HG03354 (cell line): ENCODE measurements around the gene ANKLE1.
A peak's percentile ranks its signal among the peaks of the same experiment; 100 is the strongest.
"Not testable (repeated sequence)": the region's sequence is repeated elsewhere in the genome, so short reads cannot be mapped to it uniquely, and the experiment has no call there.

Source experiments
- ATAC-seq: cut with Tn5 transposase; IDR thresholded peaks from one replicate; pipeline ENCODE4 v1.9.1; 2021; ENCODE audit warnings: mild to moderate bottlenecking; ENCODE audit not compliant: unreplicated experiment, poor library complexity, severe bottlenecking

Gene ANKLE1

DNA sequence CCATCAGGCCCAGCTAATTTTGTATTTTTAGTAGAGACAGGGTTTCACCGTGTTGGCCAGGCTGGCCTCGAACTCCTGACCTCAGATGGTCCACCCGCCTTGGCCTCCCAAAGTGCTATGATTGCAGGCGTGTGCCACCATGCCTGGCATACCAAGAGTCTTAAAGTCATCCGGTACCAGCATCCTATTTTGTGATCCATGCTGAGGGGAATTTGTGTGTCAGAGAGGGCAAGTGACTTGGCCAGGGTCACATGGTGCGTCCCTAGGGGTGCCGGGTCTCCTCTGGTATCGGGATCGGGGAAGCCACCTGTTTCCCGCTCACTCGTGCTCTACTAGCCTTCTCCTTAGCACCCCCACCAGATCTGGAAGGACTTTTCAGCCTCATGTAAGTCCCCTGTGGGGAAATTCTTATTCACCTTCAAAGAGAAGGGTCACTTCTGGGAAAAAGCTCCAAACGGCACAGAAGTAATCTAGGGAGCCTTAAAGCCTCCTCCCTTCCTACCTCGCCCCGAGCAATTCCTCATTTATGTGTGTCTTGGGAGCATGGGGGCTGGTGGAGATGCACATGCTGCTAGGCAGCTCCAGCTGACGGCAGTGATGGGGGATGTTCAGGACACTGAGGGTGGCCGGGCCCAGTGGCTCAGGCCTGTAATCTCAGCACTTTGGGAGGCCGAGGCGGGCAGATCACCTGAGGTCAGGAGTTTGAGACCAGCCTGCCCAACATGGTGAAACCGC is 6.1 kb upstream of the ANKLE1 start:
- ATAC-seq, result no peak

DNA sequence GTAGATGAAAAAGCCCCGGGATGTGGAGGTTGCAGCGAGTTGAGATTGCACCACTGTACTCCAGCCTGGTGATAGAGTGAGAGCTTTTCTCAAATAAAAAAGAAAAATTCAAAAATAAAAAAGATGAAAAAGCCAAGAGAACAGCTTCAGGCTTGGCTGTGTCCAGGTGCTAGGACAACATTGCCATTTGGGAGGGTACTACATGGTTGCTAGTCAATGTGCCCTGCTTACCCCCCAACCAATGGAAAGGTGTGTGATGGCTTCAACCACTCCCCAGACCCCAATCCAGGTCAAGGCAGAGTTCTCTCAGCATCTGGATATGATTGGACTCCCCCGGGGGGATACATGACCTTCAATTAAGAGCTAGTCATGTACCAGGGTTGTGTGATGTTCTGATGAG is 2.3 kb upstream of the ANKLE1 start:
- ATAC-seq, result no peak

DNA sequence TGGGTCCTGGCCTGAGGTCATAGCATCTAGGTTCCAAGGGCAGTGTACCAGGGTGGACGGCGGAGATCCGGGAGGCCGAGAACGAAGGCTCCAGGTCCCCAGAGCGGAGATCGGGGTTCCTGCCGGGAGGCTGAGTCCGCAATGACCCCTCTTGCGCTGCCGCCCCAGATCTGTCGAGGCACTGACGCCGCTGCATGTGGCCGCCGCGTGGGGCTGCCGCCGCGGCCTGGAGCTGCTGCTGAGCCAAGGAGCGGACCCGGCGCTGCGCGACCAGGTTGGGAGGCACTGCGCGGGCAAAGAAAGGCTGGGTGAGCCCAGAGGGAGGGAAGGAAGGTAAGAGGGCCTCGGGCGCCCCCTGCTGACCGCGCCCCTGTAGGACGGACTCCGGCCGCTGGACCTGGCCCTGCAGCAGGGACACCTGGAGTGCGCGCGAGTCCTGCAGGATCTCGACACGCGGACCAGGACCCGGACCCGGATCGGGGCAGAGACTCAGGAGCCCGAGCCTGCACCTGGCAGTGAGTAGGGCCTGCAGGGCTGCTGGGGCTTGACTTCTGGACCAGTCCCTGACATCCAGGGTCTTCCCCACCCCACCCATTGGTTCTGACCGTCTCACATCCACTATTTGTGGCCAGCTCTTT is 906 bp downstream of the ANKLE1 start:
- peak; percentile 73 for ATAC-seq

DNA sequence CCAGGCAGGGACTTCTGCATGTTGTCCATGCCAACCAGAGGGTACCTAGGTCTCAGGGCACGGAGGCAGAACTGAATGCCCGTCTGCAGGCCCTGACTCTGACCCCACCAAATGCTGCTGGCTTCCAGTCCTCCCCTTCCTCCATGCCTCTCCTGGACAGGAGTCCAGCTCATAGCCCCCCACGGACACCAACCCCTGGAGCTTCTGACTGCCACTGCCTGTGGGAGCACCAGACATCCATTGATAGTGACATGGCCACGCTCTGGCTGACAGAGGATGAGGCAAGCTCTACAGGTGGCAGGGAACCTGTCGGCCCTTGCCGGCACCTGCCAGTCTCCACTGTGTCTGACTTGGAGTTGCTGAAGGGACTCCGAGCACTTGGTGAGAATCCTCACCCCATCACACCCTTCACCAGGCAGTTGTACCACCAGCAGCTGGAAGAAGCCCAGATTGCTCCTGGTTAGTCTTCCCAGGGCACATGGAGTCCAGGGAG is 1.8 kb downstream of the ANKLE1 start:
- no peak for ATAC-seq

DNA sequence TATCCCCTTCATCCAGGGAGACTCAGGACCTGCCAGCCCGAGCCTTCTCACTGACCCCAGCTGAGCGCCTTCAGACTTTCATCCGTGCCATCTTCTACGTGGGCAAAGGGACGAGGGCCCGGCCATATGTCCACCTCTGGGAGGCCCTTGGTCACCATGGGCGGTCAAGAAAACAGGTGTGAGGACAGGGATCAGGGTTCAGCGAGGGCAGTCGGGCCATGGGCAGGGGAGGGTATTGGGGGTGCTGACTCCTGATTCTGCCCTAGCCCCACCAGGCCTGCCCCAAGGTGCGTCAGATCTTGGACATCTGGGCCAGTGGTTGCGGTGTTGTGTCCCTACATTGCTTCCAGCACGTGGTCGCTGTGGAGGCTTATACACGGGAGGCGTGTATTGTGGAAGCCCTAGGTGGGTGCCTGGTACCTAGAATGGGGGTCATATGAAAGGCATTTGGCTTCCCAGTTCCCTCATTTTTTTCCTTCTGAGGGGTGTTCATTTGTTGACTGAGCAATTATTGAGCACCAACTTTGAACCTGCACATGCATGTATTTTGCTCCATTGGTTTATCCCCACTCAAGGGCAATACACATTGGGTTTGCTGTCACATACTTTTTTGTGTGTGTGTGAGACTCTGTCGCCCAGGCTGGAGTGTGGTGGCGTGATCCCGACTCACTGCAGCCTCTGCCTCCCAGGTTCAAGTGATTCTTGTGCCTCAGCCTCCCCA is 3.9 kb downstream of the ANKLE1 start:
- no peak for ATAC-seq

DNA sequence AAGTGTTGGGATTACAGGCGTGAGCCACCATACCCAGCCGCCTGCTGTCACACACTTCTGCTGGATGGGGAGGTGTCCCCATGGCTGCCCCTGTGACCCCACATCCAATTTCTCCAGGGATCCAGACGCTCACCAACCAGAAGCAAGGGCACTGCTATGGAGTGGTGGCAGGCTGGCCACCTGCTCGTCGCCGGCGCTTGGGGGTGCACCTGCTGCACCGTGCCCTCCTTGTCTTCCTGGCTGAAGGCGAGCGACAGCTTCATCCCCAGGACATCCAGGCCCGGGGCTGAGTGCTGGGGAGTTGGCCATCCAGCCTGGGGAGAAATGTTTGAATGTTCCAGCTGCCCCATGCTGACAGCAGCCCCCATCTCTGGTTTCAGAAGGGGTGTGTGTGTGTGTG is 4.6 kb downstream of the ANKLE1 start:
- no peak for ATAC-seq

DNA sequence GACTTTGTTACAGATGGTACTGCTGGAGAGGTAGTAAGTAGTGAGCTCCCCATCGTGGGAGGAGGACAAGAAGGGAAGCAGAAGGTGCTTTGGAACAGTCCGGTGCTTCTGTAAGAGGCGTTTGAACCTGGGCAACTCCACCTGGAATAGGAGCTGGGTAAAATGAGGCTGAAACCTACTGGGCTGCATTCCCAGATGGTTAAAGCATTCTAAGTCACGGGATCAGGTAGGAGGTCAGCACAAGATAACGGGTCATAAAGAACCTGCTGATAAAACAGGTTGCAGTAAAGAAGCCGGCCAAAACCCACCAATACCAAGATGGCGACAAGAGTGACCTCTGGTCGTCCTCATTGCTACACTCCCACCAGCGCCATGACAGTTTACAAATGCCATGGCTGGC is 5.1 kb downstream of the ANKLE1 start:
- ATAC-seq, result no peak

DNA sequence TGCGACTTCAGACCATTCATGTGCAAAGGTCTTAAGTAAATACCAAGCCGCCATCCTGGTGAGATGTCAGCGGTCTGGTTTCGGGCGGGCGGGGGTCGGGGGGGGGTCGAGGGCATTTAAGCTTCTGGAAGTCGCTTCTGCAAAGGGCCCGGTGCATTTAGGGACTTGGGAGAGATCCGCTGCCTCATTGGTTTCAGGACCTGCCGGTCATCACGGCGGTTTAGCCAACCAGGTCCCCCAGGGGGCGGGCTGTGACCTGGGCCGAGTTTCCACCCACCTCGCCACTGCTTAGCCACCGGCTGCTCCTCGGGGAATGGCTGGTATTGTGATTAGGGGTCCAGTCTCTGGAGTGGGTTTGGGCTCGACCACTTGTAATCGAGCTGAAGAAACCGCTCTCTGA is 7.8 kb downstream of the ANKLE1 start:
- no peak for ATAC-seq

DNA sequence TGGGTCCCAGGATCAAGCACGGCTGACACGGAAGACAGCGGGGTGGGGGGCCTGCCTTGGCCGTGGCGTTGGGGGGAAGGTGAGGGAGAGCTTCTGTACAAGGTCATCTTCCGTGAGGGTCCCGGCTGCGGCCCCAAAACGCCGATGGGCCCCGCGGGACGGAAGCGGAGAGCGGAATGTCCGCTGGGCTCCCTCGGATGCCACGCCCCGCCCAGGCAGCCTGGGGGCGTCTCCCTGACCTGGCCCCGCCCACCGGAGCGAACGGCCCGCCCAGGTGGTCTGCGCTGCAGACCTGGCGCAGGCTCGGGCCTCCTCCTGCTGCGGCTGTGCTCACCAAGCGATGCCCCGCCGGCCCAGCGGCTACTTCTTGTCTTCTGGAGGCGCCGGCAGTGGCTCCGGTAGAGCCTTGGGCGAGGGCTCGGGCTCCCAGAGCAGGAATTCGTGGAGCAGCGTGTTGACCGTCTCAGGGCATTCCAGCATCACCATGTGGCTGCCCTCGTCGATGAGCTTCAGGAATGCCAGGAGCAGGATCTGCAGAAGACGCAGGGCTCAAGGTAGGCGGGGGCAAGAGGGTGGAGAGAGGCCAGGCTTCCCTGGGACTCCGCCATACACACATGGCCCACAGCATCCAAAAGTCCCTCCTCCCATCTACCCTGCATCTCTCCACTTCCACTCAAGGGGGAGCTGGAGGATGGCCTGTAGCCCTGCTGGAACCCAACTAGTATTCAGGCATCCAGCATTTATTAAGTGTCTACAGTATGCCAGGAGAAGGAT is 10.8 kb downstream of the ANKLE1 start:
- ATAC-seq, result peak; percentile 85

DNA sequence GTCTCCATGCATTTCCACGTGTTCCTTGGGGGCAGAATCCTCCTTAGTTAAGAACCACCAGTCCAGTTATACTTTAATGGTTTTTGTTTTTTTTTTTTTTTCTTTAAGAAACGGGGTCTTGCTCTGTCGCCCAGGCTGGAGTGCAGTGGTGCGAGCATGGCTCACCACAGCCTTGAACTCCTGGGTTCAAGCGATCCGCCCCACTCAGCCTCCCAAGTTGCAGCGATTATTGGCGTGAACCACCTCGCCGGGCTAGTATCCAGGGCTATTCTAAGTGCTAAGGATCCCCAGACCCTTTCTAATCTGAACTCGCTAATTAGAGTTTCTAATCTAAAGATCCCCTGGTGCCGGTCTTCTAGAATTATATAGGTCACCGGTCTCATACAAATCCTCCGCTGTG is 11.9 kb downstream of the ANKLE1 start:
- ATAC-seq, result no peak

DNA sequence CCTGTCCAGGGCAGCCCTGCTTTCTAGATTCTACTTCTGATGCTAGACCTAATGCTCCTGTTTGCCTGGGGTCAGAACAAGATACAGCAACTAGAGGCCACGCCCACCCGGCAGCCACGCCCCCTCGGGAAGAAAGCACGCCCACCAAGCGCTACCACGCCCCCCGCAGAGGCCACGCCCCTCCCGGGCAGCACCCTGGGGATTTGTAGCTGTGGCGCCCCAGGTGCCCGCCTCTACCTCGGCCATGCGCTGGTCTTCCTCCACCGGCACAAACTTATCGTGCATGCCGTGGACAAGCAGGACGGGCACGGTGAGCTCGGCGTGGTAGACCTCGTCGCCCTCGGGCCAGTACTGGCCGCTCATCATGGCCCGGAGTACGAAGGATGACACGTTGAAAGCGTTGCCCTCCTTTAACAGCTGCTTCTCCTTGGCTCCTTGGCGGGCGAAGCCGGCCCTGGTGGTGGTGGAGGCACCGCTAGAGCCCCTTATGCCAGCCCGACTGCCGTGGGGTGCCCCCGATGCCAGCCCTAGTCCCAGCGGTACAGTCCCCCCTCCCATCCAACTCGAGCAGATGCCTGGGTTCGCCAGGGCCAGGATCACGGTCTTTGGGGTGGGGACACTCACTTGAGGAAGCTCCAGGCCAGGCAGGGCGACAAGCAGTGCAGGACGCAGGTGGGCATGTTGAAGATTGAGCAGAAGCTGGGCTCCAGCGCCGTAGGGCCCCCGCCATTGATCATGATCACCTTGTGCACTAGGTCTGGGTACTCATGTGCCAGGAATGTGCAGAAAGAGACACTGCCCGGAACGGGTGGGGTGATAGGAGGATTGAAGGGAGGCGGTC is 12.6 kb downstream of the ANKLE1 start:
- ATAC-seq, result no peak

DNA sequence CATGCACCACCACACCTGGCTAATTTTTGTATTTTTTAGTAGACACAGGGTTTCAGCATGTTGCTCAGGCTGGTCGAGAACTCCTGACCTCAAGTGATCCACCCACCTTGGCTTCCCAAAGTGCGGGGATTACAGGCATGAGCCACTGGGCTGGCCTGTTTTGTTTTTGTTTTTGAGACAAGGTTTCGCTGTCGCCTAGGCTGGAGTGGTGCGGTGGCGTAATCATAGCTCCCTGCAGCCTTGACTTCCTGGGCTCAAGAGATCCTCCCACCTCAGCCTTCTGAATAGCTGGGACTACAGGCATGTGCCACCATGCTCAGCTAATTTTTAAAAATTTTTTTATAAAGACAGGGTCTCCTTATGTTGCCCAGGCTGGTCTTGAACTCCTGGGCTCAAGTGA is 13.8 kb downstream of the ANKLE1 start:
- ATAC-seq, result not testable (repeated sequence)

DNA sequence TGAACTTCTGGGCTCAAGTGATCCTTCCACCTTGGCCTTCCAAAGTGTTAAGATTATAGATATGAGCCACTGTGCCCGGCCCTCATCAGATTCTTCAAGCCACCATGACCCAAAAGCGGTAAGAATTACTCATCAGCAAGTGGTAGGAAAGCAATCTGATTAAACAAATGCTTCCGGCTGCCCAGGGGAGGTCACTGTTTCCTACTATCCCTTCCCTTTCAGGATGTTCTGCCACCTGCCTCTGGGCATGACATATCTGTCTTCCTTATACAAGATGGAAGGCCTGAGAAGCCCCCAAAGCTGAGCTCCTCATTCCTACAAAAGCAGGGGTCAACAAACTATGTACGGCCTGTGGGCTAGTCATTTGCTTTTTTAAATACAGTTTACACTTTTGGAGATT is 14.6 kb downstream of the ANKLE1 start:
- no peak for ATAC-seq

DNA sequence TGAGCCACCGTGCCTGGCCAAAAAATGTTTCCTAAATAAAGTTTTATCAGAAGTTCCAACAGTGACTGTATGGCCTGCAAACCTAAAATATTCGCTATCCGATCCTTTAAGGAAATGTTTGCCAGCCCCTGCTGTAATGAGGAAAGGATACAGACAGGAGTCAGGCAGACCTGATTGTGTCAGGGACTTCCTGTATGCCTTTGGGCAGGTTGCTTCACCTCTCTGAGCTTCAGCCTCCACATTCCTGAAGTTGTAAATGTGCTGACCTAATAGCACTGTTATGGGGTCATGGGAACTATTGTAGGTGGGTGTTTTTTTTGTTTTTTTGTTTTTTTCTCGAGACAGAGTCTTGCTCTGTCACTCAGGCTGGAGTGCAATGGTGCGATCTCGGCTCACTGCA is 15.3 kb downstream of the ANKLE1 start:
- no peak for ATAC-seq

DNA sequence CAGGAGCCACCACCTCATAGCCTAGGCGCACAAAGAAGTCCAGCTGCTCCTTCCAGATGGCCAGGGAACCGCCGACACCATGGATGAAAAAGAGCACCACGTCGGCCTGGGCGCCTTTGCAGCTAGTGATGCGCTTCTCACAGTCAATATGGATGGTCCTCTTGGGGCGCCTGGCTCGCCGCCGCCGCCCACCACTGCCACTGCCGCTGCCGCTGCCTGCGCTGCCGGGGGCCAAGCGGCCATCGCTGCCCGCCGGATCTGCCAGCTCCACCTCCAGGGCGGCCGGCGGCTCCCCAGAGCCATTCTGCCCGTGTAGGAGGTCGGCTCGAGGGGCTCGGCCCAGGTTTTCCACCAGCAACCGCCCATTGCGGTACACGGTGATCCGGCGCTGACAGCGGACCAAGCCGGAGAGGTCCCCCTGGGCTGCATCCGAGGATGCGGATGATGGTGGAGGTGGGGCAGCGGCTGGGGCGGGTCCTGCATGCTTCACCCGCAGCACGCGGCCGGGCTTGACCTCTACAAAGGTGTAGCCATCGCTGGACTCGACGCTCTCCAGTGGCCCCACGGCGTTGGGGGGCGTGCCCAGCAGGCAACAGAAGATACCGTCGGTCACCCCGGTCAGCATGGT is 19.4 kb downstream of the ANKLE1 start:
- ATAC-seq, result no peak

DNA sequence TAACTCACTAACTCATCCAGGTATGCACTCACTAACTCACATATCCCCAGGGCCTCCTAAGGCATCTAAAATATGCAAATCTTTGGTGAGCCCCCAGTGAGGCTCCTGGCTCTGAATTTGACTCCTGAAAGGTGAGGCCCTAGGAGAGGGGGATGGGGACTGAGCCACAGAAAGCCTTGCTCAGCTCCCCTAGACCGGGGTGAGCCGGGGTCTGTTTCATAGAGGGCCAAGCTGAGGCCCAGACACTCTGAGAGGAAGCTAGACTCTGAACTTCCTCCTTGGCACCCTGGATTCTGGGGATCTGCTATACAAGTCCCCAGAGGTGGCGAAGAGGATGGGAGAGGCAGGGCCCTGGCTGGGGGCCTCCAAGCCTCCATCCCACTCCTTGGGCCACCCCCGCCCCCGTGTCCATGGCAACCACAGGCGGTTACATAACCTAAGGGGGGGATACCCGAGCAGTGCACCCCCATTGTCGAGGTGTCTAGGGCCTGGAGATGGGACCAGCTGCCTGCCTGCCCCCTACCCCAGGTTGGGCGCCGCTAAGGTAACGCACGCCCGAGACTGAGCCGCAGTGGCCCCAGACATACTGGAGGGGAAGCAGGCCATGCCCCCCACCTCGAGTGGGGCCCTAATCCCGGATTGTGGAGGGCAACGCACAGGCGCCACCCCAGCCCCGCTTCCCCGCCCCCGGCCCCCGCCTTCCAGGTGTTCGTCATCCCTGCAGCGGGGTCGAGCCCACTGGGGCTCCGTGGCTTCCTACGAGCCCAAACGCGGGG is 20.9 kb downstream of the ANKLE1 start:
- no peak for ATAC-seq

DNA sequence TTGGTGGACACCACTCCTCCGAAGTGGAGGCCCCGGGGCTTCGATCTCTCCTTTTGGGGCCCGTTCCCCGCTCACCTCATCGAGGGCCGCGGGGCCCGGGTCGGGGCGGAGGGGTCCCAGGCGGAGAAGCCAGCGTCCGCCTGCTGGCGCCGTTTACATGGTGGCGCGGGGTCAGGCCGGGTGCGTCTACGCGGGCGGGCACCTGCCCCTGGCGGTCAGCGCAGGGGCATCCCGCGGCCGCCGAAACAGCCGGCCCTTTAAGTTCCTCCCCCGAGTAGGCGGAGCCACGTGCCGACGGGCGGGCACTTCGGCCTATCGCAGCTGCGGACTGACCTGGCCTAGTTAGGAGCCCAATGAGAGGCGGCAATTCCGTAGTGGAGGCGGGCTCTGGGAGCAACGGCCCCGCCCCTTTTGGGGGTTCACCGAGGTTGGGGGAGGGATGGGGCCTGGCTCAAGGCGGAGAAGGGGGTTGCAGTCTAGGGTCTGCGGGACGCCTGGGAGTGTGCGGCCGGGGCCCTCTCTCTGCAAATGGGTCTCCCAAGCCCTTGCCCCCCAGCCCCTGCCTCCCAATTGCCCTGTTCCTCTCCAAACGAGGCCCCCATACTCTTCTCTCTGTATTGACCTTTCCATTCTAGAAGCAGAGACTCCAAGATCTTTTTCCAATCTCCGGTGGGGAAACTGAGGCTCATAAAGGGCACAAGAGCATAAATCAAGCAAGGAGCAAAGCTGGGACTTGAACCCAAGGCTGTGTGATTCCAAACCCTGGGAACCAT is 21.7 kb downstream of the ANKLE1 start, which contains the start of gene ABHD8:
TSS of gene ABHD8 (minus strand) at position 259 of the 773 bp plus-strand sequence. CDS start 1,809 bp downstream, outside the sequence.
- ATAC-seq, result peak; percentile 61
